GM21360 (cell line): ENCODE data around the gene ECSCR.
A peak's percentile ranks its signal among the peaks of the same experiment; 100 is the strongest.
"Not testable (repeated sequence)": the region's sequence is repeated elsewhere in the genome, so short reads cannot be mapped to it uniquely, and the experiment has no call there.

Experiments
- ATAC-seq: cut with Tn5 transposase; IDR thresholded peaks from one replicate; pipeline ENCODE4 v1.9.1; 2021; ENCODE audit warnings: mild to moderate bottlenecking, moderate library complexity; ENCODE audit not compliant: unreplicated experiment

The ECSCR gene

DNA sequence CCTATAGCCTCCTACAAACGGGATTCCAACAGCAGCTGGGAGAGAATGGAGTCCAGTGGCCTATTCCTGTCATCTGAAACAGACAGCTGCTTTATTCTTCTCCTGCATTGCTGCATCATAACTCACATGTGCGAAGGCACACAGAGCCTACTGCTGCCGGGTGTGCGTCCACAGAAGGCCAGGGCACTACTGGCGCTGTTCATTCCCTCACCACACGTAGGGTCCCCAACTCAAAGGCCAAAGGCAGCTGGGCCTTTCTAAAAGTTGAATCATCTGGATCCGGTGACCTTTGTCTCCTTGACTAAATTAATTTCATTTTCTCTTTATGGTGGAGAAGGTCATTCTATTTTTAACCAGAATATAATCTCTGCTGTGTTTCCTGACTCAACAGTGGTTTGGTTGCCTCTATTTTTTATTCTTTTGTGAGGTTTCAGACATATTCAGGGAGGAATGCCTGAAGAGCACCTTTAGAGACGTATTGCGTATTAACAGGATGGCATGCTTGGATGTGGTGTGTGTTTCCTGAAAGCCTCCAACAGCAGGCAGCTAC lies 47.9 kb downstream of the ECSCR start:
- no peak for ATAC-seq

DNA sequence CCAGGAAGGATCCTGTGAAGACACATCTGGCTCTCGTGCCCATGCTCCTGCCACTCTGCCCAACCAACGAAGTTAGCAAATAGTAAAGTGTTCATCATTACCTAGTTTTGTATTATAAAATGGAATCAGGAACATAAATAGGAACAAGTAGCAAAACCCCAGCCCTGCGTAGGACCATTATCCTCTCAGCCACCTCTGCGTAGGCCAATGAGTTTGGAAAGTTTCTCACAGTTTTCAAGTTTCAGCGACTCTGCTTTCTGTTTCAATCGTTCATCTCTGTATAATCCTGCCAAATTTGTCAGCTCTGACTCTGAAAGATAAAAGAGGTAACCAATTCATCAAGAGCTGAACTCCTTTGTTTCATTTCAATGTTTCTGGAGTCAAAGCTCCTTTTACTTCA lies 48.6 kb downstream of the ECSCR start:
- no peak for ATAC-seq

DNA sequence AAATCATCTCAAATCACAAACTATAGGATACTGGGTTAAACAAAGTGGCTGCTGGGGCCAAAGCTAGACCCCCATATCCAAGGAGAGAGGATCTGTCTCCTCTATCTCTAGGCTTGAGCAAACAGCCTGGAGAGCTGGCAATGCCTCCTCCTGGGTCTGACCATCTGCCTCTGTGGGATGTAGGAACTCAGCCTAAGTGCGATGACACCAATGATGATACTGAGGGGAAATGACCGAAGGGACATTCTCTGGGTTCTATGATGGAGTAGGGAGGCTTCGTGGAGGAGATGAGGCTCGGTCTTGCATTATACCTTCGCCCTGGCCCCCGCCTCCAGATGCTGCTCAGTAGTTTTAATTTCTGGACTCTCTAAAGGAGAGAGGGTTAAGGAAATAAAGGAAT lies 49.4 kb downstream of the ECSCR start:
- no peak for ATAC-seq

DNA sequence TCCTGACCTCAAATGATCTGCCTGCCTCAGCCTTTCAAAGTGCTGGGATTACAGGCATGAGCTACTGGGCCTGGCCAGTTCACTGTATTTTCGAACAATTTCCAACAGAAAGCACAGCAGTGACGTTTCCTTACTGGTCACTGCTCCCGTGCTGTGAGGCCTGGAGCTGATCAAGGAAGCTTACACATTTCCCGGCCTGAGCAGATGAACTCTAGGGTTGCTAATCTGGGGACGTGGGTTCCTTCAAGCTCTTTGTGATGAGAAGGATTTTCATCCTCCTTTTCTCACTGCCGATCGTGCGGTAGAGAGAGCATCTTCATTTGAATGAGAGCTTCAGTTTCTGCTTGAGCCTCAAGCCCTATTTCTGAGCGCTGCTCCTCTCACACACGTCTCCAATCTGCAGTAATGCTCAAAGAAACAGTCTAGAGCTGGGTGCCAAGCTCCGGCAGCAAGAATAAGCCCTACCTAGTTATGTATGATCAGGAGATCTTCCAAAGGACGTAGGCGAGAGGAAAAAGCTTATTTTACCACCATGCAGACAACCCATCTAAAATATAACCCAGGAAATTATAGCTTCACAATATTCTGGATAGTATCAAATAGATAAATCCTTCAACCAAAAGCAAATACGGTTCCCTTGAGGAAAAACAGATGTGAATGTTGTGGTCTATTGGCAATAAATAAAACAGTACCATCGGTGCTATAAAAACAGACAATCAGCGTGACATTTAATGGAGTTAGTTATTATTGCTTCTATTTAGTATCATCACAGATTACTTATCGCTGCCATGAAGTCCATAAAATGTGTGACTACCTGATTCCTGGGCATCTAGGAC lies 51.3 kb downstream of the ECSCR start:
- no peak for ATAC-seq

GRCh38 chr5:139410121-139410992 lies 52.2 kb downstream of the ECSCR start:
- ATAC-seq = no peak

- not testable (repeated sequence) for ATAC-seq
Observed at GRCh38 chr5:139409116-139409515, 53.4 kb downstream of the ECSCR start.

GRCh38 chr5:139408191-139408590 lies 54.4 kb downstream of the ECSCR start:
- no peak for ATAC-seq

DNA sequence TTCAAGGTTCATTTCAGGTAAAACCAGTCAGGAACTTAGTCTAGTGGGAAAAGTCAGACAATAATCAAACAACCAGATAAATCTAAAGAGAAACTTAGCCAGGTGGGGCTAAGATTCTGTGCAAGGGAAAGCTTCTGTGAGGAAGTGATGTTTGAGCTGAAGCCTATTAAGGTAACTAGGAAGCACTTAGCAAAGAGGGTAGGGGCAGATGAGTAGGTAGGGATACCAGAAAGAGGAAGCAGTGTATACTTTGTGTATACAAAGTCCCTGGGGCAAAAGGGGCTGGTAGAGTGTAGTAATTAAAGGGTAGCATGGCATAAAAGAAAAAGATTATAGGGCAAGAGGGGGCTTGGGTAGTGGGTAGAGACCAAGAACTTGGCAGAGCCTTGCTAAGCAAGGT lies 55.0 kb downstream of the ECSCR start:
- ATAC-seq = no peak

- no peak for ATAC-seq
Observed at GRCh38 chr5:139406963-139407362, 55.6 kb downstream of the ECSCR start.

- no peak for ATAC-seq
Observed at GRCh38 chr5:139404484-139404840, 58.1 kb downstream of the ECSCR start.

- ATAC-seq = peak; percentile 78
Observed at GRCh38 chr5:139403787-139404483, 58.6 kb downstream of the ECSCR start, which contains the start of gene SPATA24. TSS of gene SPATA24 (minus strand) at chr5:139404089. CDS start at chr5:139404060, 29 bp downstream.

GRCh38 chr5:139403418-139403786 lies 59.1 kb downstream of the ECSCR start:
- no peak for ATAC-seq

DNA sequence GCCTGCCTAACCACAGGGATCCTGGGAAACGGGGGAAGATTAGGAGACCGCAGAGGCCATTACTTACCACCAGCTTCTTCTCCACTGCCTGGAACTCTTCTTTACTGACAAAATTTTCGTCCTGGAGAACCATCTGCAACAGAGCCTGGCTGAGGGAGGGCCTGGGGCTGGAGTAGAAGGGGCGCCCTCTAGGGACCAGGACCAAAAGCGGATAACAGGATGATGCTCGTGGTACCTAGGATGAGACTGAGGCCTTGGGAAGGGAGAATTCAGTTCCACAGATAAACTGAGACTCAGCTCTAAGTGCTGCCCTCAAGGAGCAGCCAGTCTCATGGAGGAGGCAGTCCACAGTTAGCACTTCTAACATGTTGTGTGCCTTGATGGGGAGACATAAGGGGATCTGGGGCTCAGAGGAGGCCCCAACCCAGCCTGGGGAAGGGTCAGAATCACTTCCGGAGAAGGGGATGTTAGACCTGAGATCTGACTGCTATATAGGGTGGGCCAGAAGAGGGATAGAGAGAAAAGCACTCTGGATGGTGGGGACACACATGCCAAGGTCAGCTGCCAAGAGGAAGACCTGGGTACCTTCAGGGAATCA lies 59.9 kb downstream of the ECSCR start:
- no peak for ATAC-seq

DNA sequence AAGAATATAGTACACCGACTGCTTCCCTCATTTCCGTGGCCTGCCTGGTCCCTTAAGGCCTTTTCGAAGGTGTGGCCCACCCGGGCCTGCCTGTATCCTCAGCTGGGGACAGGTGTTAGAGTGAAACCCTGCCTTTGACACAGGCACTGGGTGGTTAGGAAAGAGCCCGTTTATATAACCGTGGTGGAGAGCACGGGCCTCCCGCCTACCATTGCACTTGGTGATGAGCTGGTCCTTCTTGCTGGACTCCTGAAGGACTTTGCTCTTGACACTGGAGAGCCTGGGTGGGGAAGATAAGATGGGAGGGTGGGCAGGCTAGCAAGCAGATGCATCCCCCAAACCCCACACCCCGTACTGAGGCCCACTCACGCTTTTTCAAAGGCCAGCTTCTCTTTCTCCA lies 61.0 kb downstream of the ECSCR start:
- ATAC-seq = no peak

GRCh38 chr5:139399501-139400121 lies 62.9 kb downstream of the ECSCR start:
- no peak for ATAC-seq
